GM12865 (cell line): ENCODE data around the gene CPNE2.
"Not testable (repeated sequence)": the region's sequence is repeated elsewhere in the genome, so short reads cannot be mapped to it uniquely, and the experiment has no call there.

Source experiments
- DNase-seq: peaks from one replicate; pipeline ENCODE4 v3.0.0; 2010; ENCODE audit warnings: low read depth
- H3K4me3 ChIP-seq: 2 replicates; pipeline ENCODE4 v1.5.1; 2011; ENCODE audit warnings: mild to moderate bottlenecking, low read depth, low read length, control low read depth
- CTCF ChIP-seq: IDR thresholded peaks from 2 replicates; pipeline ENCODE4 v1.5.1; 2011; ENCODE audit warnings: low read length, control low read depth, low read depth, inconsistent platforms; ENCODE audit not compliant: insufficient read depth; ENCODE audit errors: missing control alignments

Gene CPNE2

GRCh38 chr16:57069053-57069452 is 23.3 kb upstream of the CPNE2 start:
- no peak overlapping the region for H3K4me3 ChIP-seq
- no peak for TF ChIP-seq CTCF
- no peak for DNase-seq

DNA sequence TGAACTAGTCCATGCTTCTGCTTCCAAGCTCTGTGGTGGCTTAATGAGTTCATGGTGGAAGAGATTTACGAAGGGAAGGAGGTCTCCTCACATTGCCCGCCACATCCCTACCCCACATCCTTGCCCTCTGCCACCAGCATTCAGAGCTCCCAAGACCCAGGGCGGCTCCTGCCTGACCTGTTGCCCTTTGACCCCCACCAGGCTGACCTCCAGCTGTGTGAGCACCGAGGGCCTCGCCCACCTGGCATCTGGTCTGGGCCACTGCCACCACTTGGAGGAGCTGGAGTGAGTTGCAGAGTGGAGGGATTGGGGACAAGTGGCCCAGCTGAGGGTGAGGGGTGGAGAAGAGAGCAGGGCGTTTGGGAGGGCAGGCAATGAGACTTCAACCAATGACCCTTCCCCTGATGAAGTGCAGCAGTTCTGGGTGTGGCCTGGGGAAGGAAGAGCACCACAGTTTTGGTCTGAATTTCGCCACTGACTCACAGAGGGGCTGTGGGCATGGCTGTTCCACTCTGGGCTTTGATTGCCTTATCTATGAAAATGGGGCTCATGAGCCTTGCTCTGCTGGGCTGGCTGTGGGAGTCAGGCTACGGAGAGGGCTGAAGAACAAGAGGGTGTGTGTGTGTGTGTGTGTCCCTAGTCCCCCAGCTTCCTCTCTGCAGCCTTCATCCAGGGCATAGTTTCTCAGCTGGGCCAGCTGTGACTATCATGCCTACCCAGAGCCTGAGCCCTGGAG is 22.6 kb upstream of the CPNE2 start:
- no peak overlapping the region for H3K4me3 ChIP-seq
- no peak for TF ChIP-seq CTCF
- DNase-seq: no peak

GRCh38 chr16:57070424-57070823 is 22.0 kb upstream of the CPNE2 start:
- no peak for DNase-seq
- H3K4me3 ChIP-seq: no peak overlapping the region
- no peak for TF ChIP-seq CTCF

DNA sequence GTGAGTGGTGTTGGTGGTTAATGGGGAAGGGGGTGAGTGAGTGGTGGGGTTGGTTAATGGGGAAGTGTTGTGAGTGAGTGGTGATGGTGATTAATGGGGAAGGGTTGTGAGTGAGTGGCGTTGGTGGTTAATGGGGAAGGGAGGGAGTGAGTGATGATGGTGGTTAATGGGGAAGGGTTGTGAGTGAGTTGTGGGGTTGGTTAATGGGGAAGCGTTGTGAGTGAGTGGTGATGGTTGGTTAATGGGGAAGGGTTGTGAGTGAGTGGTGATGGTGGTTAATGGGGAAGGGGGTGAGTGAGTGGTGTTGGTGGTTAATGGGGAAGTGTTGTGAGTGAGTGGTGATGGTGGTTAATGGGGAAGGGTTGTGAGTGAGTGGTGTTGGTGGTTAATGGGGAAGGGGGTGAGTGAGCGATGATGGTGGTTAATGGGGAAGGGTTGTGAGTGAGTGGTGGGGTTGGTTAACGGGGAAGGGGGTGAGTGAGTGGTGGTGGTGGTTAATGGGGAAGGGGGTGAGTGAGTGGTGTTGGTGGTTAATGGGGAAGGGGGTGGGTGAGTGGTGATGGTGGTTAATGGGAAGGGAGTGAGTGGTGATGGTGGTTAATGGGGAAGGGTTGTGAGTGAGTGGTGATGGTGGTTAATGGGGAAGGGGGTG is 21.2 kb upstream of the CPNE2 start:
- not testable (repeated sequence) for H3K4me3 ChIP-seq, DNase-seq

- no peak for DNase-seq
- no peak for TF ChIP-seq CTCF
- H3K4me3 ChIP-seq: no peak overlapping the region
Measured at GRCh38 chr16:57071831-57072582, 20.4 kb upstream of the CPNE2 start.

- DNase-seq: no peak
- TF ChIP-seq CTCF: no peak
Measured at GRCh38 chr16:57072616-57073275, 19.6 kb upstream of the CPNE2 start.

GRCh38 chr16:57077714-57078113 is 14.7 kb upstream of the CPNE2 start:
- no peak for TF ChIP-seq CTCF
- H3K4me3 ChIP-seq: no peak overlapping the region
- no peak for DNase-seq

More at GRCh38 chr16:57072616-57073275, 19.6 kb upstream of the CPNE2 start:
- no peak overlapping the region for H3K4me3 ChIP-seq
